Mesodermal cell (in vitro differentiated cells): Measurements from ENCODE around the gene IMPA2.

ENCODE experiments used
- H3K27ac ChIP-seq: 2 replicates; pipeline ENCODE4 v1.7.0; 2013; ENCODE audit warnings: mild to moderate bottlenecking, low read depth, low read length, moderate library complexity; ENCODE audit not compliant: severe bottlenecking
- H3K36me3 ChIP-seq: 2 replicates; pipeline ENCODE4 v1.7.1; 2013; ENCODE audit warnings: mild to moderate bottlenecking, low read length, moderate library complexity; ENCODE audit not compliant: control insufficient read depth, insufficient read depth
- H3K4me1 ChIP-seq: one replicate; pipeline ENCODE4 v1.7.1; 2013; ENCODE audit warnings: mild to moderate bottlenecking, low read length; ENCODE audit not compliant: insufficient read depth, control insufficient read depth, poor library complexity, severe bottlenecking
- H3K4me3 ChIP-seq: 2 replicates; pipeline ENCODE4 v1.7.0; 2013; ENCODE audit warnings: low read length, control low read depth, mild to moderate bottlenecking; ENCODE audit not compliant: insufficient read depth, poor library complexity, severe bottlenecking; ENCODE audit errors: extremely low read depth
- H3K9me3 ChIP-seq: 2 replicates; pipeline ENCODE4 v1.7.1; 2013; ENCODE audit warnings: mild to moderate bottlenecking, low read length, moderate library complexity; ENCODE audit not compliant: control insufficient read depth
- WGBS, 2 experiments: methylation state at CpG; one replicate each; pipeline ENCODE4 v1.1.5; 2013; ENCODE audit warnings: missing lambda C conversion rate in 2 of 2; ENCODE audit not compliant: insufficient coverage in 2 of 2; 5-methylcytosine and 5-hydroxymethylcytosine counted together

Gene IMPA2

DNA sequence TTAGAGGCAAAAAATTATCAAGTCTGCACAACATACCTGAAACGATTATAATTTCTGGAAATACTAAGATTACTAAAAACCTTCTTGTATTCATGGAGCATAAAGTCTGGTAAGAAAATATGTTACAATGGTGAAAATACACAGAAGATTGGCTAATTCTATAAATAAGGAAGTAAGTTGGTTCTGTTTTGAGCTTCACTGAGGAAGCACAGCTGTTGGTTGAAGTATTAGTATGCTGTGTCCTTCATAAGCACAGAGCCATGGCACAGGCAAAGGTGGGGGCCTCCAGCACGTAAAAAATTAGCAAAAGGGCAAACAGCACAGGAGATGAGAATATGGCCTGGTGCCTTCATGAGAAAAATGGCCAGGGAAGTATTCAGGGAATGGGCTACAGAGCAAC is 72.0 kb downstream of the IMPA2 start:
- Histone ChIP-seq H3K4me3 (no peak overlapping the region), H3K36me3 (no peaks in the 10 kb centered on the region), H3K9me3 (no peaks in the 10 kb centered on the region), H3K27ac (no peak overlapping the region), H3K4me1 (no peaks in the 10 kb centered on the region)
- 57 to 63% methylated on average over 1 of the region's 2 CpGs for WGBS, 2 experiments

DNA sequence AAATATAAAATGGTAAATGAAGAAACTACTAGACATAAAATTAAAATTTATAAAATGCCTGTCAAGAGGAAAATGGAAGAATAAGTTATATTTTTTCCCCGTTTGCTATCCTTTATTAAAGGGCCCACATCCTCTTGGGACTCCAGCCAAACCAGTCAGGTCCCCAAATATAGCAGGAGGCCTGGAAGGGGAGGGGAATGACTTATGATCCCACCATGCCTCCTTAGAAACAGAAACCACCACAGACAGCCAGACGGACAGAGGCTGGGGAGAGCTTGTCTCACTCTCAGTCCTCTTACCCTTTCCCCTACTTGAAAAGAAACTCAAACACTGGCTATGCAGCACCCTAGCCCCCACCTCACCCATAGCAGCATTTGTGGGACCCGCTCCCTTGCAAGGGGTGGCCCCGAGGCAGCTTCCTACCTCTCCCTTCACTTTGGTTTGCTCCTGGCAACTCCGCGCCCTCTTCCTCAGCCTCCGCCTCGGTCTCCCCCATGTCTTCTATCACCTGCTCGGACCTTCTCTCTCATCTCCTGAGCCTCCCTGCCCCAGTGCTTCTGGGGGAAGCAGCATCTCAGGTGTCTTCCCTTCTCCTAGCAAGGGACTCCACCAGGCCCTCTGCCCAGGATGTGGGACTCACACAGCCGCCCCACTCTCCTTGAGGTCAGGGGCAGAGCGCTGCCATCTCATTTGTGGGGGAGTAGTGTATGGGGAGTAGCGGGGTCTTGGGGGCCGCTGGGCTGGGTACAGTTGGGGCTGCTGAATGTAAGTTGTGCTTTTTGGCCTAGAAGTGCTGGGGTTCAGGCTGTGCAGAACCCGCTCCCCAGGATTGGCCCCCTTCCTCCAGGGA is 75.0 kb downstream of the IMPA2 start:
- Histone ChIP-seq H3K36me3 (no peaks in the 10 kb centered on the region), H3K27ac (no peak overlapping the region), H3K4me1 (no peaks in the 10 kb centered on the region), H3K4me3 (no peak overlapping the region), H3K9me3 (no peaks in the 10 kb centered on the region)
- 87 to 92% methylated on average over 7 to 13 of the region's 14 CpGs for WGBS, 2 experiments

DNA sequence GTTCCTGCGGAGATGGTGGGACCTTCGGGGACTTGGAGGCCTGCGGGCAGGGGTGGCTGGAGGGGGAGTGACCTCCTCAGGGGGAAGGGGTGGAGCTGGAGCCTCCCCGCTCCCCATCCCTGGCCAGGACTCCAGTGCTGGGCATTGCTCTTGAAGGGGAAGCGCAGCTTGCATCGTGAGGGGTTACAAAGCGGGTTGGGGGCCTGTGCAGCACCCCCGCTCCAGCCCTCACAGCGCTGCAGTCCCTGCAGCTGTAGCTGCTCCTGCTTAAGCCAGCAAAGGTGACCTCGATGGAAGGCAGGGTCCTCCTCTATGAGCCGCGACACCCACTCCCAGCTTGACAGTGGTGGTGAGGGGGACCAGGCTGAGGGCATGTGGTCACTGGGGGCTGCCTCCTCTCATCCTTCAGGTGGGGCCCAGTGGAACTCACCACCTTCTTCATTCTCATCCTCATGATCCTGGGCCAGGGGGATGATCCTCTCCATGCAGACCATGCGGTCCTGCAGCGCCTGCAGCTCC is 75.6 kb downstream of the IMPA2 start:
- Histone ChIP-seq H3K36me3 (no peaks in the 10 kb centered on the region), H3K4me1 (no peaks in the 10 kb centered on the region), H3K4me3 (no peak overlapping the region), H3K9me3 (no peaks in the 10 kb centered on the region), H3K27ac (no peak overlapping the region)
- WGBS, 2 experiments, result 84 to 87% methylated on average over 10 to 11 of the region's 14 CpGs

DNA sequence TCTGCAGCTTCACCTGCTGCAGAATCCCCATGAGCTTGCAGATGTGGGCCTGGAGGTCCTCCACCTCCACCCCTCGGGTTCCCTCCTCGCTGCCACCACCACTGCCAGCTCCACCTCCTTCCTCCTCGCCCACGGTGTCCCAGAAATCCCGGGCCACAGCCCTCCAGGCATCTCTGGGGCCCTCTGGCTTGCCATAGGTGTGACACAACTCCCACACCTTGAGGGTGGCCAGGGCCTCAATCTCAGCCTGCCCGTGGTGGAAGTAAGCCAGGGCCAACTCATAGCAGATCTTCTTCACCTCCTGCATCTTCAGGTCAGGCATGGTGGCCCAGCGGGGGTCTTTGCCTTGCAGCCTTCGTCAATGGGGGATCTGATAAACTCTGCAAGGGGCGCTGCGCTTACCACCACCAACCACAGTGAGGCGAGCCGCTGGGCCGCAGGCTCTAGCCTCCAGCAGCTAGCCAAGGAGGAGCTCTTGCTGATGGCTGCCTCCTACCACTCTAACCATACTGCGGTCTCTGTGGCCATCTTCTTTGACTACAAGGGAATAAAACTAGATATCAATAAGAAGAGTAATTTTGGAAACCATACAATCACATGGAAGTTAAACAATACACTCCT is 76.2 kb downstream of the IMPA2 start:
- Histone ChIP-seq H3K9me3 (no peaks in the 10 kb centered on the region), H3K4me3 (no peak overlapping the region)
- WGBS, 2 experiments, result 77 to 83% methylated on average over 7 to 12 of the region's 14 CpGs

DNA sequence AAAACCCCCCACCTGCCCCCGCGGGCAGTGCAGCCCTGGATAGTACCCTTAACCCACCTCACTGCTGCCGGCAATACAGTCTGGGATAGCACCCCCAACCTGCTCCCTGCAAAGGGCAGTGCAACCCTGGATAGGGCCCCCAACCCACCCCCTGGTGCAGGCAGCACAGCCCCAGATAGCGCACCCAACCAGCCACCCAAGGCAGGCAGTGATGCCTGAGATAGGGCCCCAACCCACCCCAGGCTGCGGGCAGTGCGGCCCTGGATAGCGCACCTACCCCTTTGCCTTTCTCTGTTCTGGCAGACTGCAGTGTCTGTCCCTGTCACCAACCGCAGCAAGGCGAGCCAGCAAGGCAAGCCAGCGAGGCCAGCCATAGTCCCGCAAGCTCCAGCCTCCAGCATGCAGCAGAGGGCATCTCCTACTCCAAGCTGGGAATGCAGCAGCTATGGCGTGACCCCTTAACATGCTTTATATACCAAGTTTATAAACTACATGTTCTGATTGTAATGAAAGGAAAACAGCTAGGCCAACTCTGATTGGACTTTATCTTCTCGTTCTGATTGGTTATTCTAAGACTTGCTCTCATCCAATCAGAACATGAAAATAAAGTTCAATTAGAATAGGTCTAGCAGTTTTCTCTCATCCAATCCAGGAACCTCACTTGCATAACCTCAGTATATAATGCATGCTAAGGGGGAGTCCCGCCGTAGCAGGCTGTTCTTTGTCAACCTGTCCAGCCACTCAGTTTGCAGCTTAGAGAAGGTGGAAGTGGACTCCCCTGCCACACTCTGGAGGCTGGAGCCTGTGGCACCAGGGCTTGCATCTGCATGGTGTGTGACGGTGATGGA is 78.3 kb downstream of the IMPA2 start:
- no peak overlapping the region for H3K27ac ChIP-seq
- H3K9me3 ChIP-seq, result no peaks in the 10 kb centered on the region
- H3K36me3 ChIP-seq, result no peaks in the 10 kb centered on the region
- no peak overlapping the region for H3K4me3 ChIP-seq
- WGBS, 2 experiments, result 86 to 90% methylated on average over 11 of the region's 16 CpGs
- no peaks in the 10 kb centered on the region for H3K4me1 ChIP-seq

More for the DNA sequence above, 76.2 kb downstream of the IMPA2 start:
- no peaks in the 10 kb centered on the region for H3K36me3 ChIP-seq
- H3K27ac ChIP-seq, result no peak overlapping the region
- H3K4me1 ChIP-seq, result no peaks in the 10 kb centered on the region

DNA sequence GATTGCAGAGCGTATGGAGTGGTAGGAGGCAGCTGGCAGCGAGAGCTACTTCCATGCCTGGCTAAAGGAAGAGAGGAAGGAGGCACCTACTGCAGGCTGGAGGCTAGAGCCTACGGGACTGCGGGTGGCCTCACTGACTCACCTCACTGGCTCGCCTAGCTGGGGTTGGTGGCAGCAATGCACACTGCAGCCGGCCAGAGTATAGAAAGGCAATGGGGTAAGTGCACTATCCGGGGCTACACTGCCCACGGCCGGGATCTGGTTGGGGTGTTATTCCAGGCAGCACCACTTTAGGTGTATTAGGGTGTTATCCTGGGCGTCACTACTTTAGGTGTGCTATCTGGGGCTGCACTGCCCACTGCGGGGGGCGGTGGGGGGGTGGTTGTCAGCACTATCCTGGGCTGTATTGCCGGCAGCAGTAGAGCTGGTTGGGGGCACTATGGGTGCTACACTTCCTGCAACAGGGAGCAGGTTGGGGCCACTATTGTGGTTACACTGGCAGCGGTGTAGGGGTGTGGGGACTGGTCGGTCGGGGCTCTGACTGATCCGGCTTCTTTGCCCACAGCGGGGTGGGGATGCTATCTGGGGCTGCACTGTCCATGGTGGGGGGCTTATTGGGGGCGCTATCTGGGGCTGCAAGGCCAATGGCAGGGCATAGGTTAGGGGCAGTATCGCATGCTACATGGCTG is 79.0 kb downstream of the IMPA2 start:
- H3K27ac ChIP-seq, result no peak overlapping the region
- H3K36me3 ChIP-seq, result no peaks in the 10 kb centered on the region
- H3K4me3 ChIP-seq, result no peak overlapping the region
- H3K9me3 ChIP-seq, result no peaks in the 10 kb centered on the region
- 80 to 85% methylated on average over 9 to 19 of the region's 20 CpGs for WGBS, 2 experiments
- no peaks in the 10 kb centered on the region for H3K4me1 ChIP-seq

DNA sequence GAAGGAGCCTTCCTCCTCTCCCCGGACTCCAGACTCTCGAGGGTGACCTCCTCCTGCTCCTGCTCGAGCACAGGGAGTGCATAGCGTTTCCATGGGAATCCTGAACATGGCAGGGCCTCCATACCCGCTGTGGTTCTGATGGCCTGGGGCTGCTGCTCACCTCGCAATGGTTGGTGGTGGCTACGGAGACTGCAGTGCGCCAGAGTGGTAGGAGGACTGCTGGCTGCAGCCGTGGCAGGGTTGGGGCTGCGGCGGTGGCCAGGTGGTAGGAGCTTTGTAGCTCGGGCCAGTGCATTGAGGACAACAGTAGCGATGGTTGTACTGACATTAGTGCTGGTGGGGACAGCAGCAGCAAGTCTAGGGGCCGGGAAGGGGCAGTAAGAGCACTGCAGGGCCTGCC is 80.4 kb downstream of the IMPA2 start:
- Histone ChIP-seq H3K9me3 (no peaks in the 10 kb centered on the region), H3K36me3 (no peaks in the 10 kb centered on the region), H3K4me1 (no peaks in the 10 kb centered on the region), H3K4me3 (no peak overlapping the region), H3K27ac (no peak overlapping the region)
- 83 to 88% methylated on average over 13 to 14 of the region's 14 CpGs for WGBS, 2 experiments

DNA sequence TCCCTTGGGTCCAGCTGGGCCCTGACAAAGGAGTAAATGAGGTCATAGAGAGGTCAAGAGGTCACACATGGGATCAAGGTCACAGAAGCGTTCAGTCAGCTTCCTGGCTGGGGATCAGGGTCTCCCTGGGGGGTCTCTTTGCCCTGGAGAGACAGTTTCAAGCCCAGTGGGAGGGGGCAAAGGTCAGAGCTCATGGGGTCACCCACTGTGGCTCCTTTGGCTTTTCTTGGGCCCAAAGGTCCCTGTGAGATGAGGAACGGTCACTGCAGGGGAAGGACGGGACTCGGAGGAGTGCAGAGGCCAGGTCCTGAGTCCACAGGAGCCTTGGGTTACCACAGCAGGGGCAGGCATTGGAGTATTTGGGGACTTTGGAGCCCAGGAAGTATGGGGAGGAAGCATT is 81.7 kb downstream of the IMPA2 start:
- WGBS, 2 experiments, result 20 to 84% methylated on average over 1 to 4 of the region's 4 CpGs
- Histone ChIP-seq H3K36me3 (no peaks in the 10 kb centered on the region), H3K9me3 (no peaks in the 10 kb centered on the region), H3K27ac (no peak overlapping the region), H3K4me3 (no peak overlapping the region), H3K4me1 (no peaks in the 10 kb centered on the region)

DNA sequence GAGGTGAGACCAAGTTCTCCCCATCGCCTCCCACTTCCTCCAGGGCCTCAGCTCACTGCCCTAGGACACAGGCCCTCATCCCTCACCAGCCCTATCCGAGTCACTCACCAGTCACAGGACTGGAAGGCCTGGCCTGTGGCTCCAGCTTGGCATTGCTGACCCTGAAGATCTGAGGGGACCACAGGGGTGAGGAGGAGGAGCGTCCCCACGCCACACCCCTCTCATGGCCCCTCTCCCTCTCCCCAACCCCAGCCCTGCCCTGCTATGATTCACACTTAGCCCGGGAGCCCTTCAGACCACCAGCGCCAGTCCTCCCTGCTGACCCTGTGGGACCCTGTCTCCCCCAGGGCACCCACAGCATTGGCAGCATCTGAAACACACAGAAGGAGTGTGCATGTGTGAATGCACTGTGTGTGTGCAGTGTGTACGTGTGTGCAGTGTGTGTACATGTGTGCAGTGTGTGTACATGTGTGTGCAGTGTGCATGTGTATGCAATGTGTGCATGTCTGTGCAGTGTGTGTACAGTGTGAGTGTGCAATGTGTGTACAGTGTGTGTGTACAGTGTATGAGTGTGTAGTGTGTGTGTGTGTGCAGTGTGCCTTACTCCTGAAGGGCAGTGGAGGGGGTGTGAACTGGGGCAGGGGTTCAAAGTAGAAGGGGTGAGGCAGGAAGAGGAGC is 82.9 kb downstream of the IMPA2 start:
- H3K4me1 ChIP-seq, result no peaks in the 10 kb centered on the region
- no peaks in the 10 kb centered on the region for H3K36me3 ChIP-seq
- H3K4me3 ChIP-seq, result no peak overlapping the region
- no peaks in the 10 kb centered on the region for H3K9me3 ChIP-seq
- 95 to 97% methylated on average over 4 to 7 of the region's 7 CpGs for WGBS, 2 experiments
- no peak overlapping the region for H3K27ac ChIP-seq

DNA sequence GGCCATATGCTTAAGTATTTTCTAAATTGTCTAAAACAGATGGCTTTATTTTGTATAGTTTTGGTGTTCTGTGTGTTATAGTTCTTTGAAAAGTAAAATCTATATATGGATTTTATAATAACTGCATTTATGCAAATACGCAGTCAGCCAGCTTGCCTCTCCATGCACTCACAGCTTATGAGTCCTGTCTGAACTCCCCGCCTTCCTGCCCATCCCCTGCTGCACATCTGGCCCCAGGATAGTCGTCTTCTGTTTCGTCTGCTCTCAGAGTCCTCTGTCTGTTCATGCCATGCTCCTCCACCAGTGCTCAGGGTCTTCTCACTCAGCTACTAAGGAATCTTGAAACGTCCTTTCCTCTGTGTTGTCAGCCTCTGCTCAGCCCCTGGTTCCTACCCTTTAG is 84.1 kb downstream of the IMPA2 start:
- Histone ChIP-seq H3K27ac (no peak overlapping the region), H3K9me3 (no peaks in the 10 kb centered on the region), H3K4me1 (no peaks in the 10 kb centered on the region), H3K4me3 (no peak overlapping the region), H3K36me3 (no peaks in the 10 kb centered on the region)
- 79 to 84% methylated on average over 4 to 5 of the region's 5 CpGs for WGBS, 2 experiments
